Fibroblast of the aortic adventitia (primary cell): ENCODE data around the gene TFEB. TPM values are rescaled to one million over a fixed set of nuclear protein-coding genes. Genes with fewer than 3 reads are reported as not detected.

Source experiments
- DNase-seq: peaks from one replicate; pipeline ENCODE4 v3.0.0-alpha.2; 2010; ENCODE audit warnings: low read depth
- H3K4me3 ChIP-seq: 2 replicates; pipeline ENCODE4 v1.5.1; 2011; ENCODE audit warnings: low read depth, mild to moderate bottlenecking, control low read depth, low read length, moderate library complexity
- CTCF ChIP-seq: IDR thresholded peaks from 2 replicates; pipeline ENCODE4 v1.5.1; 2011; ENCODE audit warnings: mild to moderate bottlenecking, low read length, control low read depth, inconsistent platforms; ENCODE audit not compliant: insufficient read depth
- total RNA-seq: library from RNA; depleted of rRNA; stranded (reverse); fragments of >200 nt; gene quantifications from 2 replicates; pipeline ENCODE4 v1.2.3, GENCODE V29; 2012; ENCODE audit warnings: low replicate concordance

Gene TFEB
- total RNA-seq, 1 donor = 5.1 TPM

DNA sequence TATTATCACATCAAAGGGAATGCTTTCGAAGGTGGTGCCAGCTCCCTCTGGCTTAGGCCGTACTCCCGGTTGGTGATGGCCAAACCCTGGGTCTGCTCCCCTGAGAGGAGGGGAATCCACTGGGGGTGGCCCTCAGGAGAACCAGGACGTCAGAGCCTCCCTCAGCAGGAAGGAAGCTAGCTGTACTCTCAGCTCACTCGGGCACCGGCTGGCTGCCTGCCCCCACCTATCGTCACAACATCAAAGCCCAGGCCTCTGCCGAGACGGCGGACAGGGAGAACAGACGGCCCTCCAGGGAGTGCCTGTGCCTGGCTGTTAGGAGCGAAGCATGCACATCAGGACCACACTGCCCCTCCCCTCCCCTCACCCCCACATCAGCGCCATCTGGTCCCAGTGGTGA is 20.9 kb upstream of the TFEB start:
- no peak for DNase-seq
- TF ChIP-seq CTCF = no peak

DNA sequence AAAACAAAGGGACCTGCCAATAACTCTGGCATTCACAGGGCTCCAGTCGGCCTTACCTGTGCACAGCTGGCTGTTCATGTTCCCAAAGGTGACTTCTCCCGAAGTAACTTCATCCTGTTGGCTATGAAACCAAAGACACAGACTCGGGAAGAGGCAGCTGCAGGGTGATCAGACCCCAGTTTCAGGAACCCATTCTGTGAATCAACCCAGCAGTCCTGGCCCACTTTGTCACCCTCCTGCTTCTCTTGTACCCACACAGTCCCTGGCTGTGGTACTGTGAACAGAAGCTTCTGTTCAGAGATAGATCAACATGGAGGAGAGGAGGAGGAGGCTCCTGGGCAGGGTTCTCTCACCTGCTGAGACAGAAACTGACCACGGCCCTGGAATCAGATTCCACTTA is 20.5 kb upstream of the TFEB start:
- no peak overlapping the region for H3K4me3 ChIP-seq
- no peak for TF ChIP-seq CTCF
- DNase-seq = no peak

More for the DNA sequence above, 20.9 kb upstream of the TFEB start:
- H3K4me3 ChIP-seq = no peak overlapping the region

DNA sequence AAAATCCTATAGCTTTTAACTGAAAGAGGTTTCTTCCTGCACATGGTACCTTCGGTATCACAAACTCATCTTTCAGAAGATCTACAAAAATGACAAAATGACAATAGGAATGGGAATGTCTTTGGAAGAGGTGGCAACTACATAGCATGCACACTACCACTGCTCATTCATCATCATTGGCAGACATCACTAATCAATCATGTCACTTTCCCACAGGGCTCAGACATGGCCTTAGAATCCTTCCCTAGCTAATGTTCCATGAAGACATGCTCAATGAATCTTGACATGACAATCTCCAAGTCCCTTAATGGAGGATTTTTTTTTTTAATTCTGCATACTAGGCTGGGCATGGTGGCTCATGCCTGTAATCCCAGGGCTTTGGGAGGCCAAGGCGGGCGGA is 15.0 kb upstream of the TFEB start:
- no peak for TF ChIP-seq CTCF
- DNase-seq = no peak
- H3K4me3 ChIP-seq = no peak overlapping the region

- H3K4me3 ChIP-seq = no peak overlapping the region
- DNase-seq = no peak
- no peak for TF ChIP-seq CTCF
Observed at GRCh38 chr6:41748542-41748941, 13.1 kb upstream of the TFEB start.

DNA sequence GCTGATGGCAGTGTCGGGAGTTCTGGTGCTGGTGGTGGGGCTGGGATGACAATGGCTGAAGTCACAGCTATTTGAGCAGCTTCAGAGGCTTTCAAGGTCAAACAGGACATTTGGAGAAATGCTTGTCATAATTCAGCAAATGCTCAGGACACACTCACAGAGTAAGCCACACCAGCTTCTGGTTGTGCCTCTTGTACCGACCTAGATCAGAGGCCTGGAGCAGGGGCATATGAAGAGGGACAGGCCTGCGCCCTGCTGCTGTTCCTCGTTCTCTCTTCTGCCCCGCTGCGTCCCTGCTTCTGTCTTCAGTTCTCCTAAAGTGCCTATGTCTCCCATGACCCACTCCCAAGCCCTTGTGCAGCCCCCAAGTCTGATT is 12.7 kb upstream of the TFEB start:
- TF ChIP-seq CTCF = no peak
- no peak for DNase-seq
- no peak overlapping the region for H3K4me3 ChIP-seq

DNA sequence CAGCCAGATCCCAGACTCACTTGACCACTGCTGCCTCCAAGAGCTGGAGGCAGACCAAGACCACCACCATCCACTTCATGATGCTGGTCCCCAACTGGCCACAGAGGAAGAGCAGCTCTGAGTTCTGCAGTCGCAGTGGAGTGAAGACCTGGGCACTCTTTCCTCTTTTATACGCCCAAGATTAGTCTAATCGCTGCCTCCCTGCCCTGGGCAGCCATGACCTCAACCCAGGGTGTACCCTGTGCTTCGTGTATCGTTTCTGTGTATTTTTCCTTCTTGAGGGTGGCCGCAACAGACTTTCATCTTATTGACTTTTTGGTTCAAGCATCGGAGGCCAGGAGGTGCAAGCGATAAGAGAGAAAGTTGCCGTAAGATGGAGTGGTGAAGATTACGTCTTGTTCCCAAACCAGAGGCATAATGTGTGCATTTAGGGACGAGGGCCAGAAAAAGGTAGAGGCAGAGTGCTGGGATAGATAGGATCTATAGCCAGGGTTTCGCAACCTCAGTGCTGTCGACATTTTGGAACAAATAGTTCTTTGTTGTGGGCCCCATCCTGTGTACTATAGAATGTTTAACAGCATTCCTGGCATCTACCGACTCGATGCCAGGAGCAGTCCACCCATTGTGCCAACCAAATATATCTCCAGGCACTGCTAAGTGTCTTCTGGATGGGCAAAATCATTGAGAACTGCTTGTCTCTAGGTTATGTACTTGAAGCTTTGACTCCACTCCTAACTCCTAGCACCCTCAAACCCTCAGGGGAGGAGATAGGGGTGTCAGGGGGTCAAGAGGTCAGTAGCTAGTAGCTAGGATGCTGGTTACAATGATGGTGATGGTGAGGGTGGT is 12.1 kb upstream of the TFEB start, which contains the start of gene PGC:
TSS of gene PGC (minus strand) at position 142 of the 846 bp plus-strand sequence. CDS start at position 79, 63 bp downstream.
- H3K4me3 ChIP-seq = no peak within 1 kb of the TSS
- no peak for DNase-seq
- no peak for TF ChIP-seq CTCF
